GM18520 (cell line): ENCODE measurements around the gene MICAL3.

Source experiments
- ATAC-seq: cut with Tn5 transposase; IDR thresholded peaks from one replicate; pipeline ENCODE4 v1.9.1; 2021; ENCODE audit not compliant: unreplicated experiment

Gene MICAL3

GRCh38 chr22:17917490-17917983 is 106.8 kb downstream of the MICAL3 start:
- no peak for ATAC-seq

GRCh38 chr22:17916226-17916889 is 108.0 kb downstream of the MICAL3 start:
- no peak for ATAC-seq

GRCh38 chr22:17915676-17916075 is 108.7 kb downstream of the MICAL3 start:
- ATAC-seq = no peak

GRCh38 chr22:17915188-17915587 is 109.2 kb downstream of the MICAL3 start:
- no peak for ATAC-seq

GRCh38 chr22:17914474-17914873 is 109.9 kb downstream of the MICAL3 start:
- no peak for ATAC-seq

GRCh38 chr22:17913801-17914347 is 110.5 kb downstream of the MICAL3 start:
- ATAC-seq = no peak

- no peak for ATAC-seq
These were observed 111.2 kb downstream of the MICAL3 start for GRCh38 chr22:17912945-17913721.

GRCh38 chr22:17911887-17912286 is 112.5 kb downstream of the MICAL3 start:
- no peak for ATAC-seq

GRCh38 chr22:17911312-17911705 is 113.1 kb downstream of the MICAL3 start:
- no peak for ATAC-seq

GRCh38 chr22:17910561-17911311 is 113.6 kb downstream of the MICAL3 start:
- no peak for ATAC-seq

GRCh38 chr22:17907748-17908051 is 116.7 kb downstream of the MICAL3 start:
- no peak for ATAC-seq

GRCh38 chr22:17906978-17907747 is 117.2 kb downstream of the MICAL3 start:
- ATAC-seq = no peak

GRCh38 chr22:17905445-17905844 is 118.9 kb downstream of the MICAL3 start:
- no peak for ATAC-seq

- no peak for ATAC-seq
These were observed 120.6 kb downstream of the MICAL3 start for GRCh38 chr22:17903564-17904295.

- no peak for ATAC-seq
These were observed 121.4 kb downstream of the MICAL3 start for GRCh38 chr22:17902960-17903359.

GRCh38 chr22:17898375-17898774 is 126.0 kb downstream of the MICAL3 start:
- ATAC-seq = no peak

- no peak for ATAC-seq
These were observed 126.5 kb downstream of the MICAL3 start for GRCh38 chr22:17897858-17898257.

- ATAC-seq = no peak
These were observed 126.9 kb downstream of the MICAL3 start for GRCh38 chr22:17897426-17897825.

- no peak for ATAC-seq
These were observed 127.8 kb downstream of the MICAL3 start for GRCh38 chr22:17896586-17896985.

GRCh38 chr22:17893900-17894535 is 130.3 kb downstream of the MICAL3 start:
- ATAC-seq = no peak
